NCI-H187 treated with DMSO at 0.1 percent for 48 hours (cell line): ENCODE data around the gene PPIC.
"Not testable (repeated sequence)": the region's sequence is repeated elsewhere in the genome, so short reads cannot be mapped to it uniquely, and the experiment has no call there.

Experiments used
- DNase-seq: peaks from one replicate; lab custom pipeline; 2025; lab: John Stamatoyannopoulos, UW

Gene PPIC

DNA sequence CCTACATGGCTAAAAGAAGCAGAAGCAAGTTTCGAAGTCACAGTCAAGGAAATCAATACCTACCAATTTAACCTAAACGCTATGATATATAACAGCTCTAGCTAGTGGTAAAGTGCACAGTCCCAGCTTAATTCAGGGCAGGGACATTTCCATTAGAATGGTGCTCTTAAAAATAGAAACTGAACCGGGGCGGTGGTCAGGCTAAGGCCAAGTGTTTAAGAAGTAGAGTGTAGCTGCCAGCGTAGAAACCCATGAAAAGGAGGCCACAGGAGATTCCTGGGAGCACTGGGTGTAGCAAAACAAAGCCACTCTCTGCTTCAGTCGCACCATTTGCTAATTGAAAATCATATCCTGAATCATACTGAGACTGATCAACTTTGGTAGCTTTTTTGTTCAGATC, 28.8 kb downstream of the PPIC start:
- no peak for DNase-seq

DNA sequence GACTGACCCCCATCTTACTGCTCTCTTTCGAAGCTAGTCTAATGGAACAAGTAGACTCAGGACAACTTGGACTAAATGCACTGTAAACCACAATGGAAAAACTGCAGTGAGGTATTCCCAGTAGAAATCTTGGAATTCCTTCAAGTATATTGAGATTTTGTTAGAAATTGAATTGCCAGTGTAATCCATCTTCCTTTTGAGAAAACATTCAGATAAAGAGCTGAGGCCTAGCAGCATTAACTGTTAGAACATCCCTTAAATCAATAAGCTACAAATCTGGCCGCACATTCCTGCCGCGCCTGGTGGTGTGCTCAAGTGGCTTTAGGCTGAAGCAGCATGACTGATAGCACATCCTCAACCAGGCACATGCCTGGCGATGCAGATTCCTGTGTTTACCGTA, 29.3 kb downstream of the PPIC start:
- DNase-seq: peak; percentile 35

DNA sequence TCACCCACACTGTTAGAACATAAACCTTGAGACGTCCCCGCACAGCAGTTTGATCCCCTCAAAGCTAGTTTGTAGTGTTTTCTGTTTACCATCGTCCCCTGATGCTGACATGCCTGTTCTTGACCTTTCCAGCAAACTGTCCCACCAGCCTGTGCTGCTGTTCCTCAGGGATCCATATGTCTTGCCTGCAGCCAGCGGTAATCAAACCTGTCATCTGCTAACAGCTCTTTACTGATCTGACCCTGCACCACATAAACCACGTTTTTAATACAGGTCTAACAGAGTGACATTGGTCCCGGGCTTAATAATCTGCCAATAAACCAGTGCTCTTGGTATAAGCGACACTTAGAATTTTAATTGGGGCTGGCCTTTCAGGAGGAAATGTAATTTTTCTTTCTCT, 34.7 kb downstream of the PPIC start:
- no peak for DNase-seq

DNA sequence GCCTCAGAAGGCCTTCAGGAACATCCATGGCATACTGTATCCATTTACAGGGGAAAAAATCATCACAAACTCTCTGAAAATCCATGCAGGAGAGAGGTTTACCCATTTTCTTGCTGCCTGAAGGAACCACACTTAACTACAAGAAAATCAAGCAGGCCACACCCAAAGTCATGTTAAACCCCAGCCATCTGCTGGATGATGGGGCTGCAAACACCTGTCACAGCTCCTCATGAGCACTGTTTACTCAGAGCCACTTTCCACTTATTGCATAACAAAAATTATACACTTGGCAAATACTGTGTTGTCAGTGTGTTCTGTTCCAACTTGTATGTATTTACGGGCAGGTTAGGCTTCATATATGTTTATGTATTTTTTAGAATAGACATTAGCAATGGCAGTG, 35.8 kb downstream of the PPIC start:
- peak; percentile 33 for DNase-seq

DNA sequence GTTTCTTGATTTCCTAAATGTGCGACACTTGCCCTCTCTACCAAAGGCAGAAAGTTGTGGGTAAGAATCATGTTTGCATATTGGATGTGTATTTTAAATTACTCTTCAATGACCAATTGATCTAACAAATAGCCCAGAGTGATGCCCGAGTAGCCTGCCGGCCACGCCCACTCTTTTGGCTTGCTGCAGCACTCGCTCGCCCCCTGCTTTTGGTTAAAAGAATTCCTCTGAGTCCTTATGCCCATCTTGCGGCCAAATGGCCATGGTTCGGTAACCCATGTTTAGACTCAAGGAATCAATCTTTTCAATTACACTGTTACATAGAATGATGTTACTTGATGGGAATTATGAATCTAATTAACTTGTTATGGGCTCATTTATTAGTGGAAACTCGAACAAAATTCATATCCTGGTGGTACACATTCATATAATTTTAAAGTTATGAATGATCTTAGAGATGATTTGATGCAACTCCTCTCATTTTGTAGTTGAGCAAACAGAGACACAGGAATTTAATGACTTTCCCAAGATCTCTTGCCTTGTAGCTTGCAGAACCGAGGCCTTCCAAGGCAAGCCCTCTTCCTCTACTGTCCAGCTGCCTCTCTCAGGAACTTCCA, 36.5 kb downstream of the PPIC start:
- no peak for DNase-seq

DNA sequence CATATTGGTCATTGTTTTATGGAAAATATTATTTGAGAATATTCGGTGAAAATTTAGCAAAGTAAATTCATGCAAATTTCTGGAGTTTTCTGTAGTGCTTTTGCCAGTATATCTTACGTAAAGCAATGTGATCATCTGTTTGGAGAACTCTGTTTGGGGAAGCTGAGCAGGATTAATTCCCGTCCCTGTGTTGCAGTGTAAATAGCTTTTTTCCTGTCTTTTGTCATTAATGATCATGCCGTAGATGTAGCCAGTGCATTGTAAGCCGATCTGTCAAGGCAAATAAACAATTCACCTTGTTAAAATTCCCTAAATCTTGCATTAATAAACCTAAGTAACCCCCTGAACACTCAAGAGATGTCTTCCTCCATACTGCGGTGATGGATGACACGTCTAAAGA, 39.2 kb downstream of the PPIC start:
- DNase-seq: no peak

DNA sequence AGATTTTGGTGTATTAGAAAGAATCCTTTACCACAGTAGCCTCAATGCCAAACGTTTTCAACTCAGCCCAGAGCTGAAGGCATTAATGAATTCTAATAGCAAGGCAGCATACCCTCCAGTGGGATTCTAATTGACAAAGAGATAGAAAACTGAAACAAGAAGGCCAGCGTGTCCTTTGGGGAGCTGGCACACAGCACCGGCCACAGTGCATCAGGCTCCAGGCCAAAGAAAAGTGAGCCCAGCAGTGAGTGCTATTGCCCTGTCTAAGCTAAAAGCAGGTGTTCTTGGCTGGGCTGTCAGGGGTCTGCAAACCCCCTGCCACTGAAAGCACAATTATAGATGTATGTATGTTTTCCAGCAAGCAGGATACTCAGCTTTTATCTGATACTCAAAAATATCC, 40.4 kb downstream of the PPIC start:
- DNase-seq: no peak

DNA sequence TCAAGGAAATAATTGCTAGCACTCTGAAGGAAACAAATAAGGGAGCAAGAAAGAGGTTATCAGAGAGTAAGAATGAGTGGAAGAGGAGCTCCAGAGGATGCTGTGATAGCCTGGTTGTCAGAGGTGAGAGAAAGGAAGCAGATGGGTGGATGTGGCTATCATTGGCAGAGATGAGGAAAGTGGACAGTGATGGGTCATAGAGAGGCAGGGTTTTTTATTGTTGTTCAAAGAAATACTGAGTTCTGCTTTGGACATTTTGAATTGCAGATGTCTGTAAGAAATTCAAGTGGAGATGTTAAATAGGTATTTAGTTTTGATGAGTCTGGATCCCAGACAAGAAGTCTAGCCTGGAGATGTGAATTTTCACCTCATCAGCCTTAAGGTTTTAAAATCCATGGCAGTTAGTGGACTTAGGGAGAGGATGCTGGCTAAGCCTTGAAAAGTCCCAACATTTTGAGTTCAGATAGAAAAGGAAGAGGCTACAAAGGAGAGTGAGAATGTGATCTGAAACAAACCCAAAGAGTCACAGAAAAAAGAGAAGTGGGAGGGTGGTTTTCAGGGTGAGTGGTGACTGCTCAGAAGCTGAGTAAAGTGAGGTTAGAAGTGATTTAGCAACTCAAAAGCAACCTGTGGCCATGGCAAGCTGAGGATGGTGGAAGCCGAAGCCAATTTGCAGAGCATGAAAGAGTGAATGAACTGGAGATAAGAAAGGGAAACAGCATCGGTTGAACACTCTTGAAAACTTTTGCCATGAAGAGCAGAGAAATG, 50.4 kb downstream of the PPIC start:
- DNase-seq: no peak

DNA sequence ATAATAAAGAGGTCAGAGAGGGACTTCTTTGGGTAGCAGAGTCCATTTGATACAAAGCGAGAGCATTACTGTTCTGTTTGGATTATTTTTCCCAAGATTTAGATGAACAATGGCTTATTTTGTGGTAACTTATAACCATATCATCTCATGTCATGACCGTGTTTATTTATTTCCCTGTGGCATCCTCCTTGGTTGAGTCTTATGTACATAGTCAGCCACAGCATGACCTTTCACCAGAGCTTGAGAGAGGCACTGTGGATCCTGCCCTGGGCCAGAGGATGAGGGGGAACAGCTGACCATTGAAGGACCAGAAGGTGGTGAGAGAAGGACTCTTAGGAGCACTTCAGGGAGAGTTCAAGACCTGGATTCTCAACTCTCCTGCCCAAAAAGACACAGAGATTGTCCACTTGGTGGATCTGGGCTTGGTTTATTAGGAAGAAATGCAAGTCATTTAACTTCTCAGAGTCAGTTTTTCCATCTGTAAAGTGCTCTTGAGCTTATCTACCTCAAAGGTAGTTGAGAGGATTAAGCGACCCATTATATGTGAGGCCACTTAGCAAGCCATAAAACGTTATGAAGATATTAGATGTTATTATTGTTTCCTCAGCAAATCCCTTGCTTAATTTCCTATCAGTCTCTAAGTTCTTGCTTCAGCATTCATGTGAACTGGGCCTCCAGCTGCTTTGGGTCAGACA, 51.4 kb downstream of the PPIC start:
- DNase-seq: no peak

DNA sequence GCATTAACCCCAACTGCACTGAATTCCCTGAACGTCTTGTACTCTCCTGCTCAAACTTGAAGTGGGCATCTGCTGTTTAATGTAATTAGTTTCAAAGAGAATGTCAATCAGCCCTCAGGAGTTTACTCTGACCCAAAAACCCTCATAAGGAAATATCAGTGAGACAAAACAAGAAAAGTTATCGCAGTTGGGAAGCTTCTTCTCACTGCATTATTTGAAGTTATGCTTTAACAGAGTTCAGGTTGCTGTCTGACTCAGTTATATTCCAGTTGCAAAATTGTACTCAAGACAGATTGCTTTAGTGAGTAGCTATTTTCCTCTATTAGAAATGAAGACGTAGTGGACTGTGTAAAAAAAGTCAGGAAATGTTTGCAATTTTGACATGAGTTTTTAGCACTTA, 52.1 kb downstream of the PPIC start:
- no peak for DNase-seq

DNA sequence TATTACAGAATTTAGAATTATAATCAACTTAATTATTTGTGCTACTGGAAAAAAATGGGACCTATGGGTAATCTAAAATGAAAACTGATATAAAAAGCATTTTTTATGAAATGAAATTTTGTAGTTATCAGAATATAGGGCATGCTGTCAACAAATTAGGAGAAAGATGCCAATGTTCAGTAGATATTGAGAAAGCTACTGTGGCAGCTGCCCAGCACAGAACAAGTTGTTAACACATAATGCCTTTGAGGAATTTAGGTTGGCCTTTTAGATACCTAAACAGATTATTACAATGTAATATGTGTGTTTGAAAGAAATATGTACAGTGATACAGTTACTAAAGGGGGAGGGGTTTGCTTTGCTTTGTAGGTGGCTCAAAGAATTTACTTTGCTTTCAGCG, 54.1 kb downstream of the PPIC start:
- no peak for DNase-seq

DNA sequence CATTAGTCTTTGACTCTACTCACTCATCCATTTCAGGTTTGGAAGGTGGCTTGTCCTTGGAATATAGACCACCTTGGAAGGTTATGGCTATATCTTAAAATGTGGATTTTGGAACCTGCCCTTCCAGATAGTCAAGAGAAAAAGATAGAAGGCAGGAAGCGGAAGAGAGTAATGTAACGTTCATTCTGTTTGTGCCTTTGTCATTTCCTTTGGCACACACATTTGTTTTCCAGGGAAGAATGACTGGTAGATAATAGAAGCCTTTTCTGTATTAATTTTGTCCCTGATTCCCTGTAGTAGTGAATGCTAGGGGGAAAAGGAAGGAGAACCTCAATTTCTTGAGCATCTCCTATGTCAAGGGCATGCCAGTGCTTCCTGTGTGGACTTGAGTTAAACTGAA, 54.7 kb downstream of the PPIC start:
- DNase-seq: no peak

DNA sequence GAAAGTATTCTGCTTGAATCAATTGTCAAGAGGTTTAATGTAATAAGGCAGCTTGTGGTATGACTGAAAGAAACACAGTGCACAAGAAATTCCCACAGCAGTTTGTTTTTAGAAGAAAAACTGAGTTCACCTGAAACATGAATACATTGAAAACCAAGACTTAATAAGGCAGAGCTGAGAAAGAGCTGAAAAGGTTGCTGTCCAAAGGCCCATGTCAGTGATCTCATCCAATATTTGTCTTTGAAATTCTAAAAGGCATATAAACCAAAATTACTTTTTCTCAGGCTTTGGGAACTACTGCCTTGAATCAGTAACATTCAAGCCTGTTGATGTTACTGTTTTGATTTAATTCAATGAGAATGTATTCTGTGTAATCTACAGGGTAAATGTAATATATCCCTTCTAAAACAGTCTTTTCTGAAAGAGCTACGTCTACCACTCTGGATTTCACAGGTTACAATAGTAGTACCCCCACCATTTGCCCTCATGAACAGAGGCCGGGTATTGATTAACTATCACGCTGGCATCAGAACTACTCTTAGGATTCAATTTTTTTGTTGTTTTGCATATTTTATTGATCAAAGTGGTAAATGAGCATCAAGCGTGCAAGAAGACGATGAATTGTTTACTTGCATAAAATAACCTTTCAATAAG, 57.8 kb downstream of the PPIC start:
- no peak for DNase-seq

DNA sequence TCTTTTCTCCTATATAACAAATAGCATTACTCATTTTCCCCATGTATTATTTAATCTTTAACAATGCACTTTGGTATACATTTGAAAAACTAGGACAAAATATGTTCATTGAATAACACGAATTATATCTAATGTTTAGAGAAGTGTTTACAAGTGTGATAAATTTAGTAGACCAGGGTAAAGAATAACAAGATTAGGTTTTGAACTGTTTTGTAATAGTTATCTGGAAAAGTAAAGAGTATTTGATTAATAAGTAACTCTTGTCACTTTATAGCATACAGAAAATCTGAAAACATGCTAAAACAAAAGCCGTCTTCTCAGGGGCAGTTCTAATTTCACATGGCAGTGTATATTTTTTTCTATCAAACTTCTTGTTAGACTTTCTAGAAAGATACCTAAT, 58.5 kb downstream of the PPIC start:
- no peak for DNase-seq

DNA sequence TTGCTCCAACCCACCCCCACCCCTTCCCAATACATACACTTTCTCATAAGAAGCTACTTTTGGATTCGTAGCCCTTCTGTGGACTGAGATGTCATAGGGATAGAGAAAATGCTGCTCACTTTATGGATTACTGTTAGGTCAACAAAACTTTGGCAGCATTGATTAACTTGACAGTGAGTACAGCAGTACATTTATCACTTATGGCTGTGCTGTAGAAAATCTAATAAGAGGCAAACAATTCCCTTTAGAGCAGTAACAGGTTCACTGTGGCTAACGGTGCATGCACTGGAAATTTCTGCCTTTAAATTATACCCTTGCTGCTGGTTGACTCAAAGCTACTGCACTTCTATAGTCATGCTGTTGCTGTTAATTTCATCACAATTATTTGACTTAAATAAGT, 59.2 kb downstream of the PPIC start:
- DNase-seq: no peak

DNA sequence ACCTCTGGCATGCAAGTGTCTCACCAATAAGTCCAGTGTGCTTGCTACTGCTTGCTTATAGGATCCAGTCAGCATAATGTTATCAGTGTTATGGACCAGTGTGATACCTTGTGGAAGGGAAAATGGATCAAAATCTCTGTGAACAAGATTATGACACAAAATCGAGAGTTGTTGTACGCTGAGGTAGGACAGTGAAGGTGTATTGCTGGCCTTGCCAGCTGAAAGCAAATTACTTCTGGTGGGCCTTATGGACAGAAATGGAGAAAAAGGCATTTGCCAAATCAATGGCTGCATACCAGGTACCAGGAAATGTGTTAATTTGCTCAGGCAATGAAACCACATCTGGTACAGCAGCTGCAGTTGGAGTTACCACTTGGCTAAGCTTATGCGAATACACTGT, 62.3 kb downstream of the PPIC start:
- not testable (repeated sequence) for DNase-seq

DNA sequence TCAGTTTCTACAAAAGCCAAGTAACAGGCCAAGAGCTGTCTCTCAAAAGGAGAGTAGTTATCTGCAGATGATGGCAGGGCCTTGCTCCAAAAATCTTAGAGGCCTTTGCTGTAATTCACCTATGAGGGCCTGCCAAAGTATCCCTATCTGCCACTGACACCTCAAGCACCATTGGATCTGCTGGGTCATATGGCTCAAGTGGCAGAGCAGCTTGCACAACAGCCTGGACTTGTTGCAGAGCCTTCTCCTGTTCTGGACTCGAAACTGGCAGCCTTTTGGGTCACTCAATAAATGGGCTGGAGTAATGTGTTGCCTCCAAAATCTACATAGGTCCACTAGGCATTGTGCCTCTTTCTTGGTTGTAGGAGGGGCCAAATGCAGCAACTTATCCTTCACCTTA, 62.8 kb downstream of the PPIC start:
- DNase-seq: not testable (repeated sequence)
